Fibroblast of the aortic adventitia (primary cell): ENCODE data around the gene TCF4. TPM values are rescaled to one million over a fixed set of nuclear protein-coding genes. Genes with fewer than 3 reads are reported as not detected.

Source experiments
- DNase-seq: peaks from one replicate; pipeline ENCODE4 v3.0.0-alpha.2; 2010; ENCODE audit warnings: low read depth
- H3K4me3 ChIP-seq: 2 replicates; pipeline ENCODE4 v1.5.1; 2011; ENCODE audit warnings: low read depth, mild to moderate bottlenecking, control low read depth, low read length, moderate library complexity
- total RNA-seq: library from RNA; depleted of rRNA; stranded (reverse); fragments of >200 nt; gene quantifications from 2 replicates; pipeline ENCODE4 v1.2.3, GENCODE V29; 2012; ENCODE audit warnings: low replicate concordance
- TF ChIP-seq, protein P1 (sequence below): IDR thresholded peaks from 2 replicates; pipeline ENCODE4 v1.5.1; 2011; ENCODE audit warnings: mild to moderate bottlenecking, low read length, control low read depth, inconsistent platforms; ENCODE audit not compliant: insufficient read depth

The TCF4 gene
- total RNA-seq, 1 donor = 105 TPM

DNA sequence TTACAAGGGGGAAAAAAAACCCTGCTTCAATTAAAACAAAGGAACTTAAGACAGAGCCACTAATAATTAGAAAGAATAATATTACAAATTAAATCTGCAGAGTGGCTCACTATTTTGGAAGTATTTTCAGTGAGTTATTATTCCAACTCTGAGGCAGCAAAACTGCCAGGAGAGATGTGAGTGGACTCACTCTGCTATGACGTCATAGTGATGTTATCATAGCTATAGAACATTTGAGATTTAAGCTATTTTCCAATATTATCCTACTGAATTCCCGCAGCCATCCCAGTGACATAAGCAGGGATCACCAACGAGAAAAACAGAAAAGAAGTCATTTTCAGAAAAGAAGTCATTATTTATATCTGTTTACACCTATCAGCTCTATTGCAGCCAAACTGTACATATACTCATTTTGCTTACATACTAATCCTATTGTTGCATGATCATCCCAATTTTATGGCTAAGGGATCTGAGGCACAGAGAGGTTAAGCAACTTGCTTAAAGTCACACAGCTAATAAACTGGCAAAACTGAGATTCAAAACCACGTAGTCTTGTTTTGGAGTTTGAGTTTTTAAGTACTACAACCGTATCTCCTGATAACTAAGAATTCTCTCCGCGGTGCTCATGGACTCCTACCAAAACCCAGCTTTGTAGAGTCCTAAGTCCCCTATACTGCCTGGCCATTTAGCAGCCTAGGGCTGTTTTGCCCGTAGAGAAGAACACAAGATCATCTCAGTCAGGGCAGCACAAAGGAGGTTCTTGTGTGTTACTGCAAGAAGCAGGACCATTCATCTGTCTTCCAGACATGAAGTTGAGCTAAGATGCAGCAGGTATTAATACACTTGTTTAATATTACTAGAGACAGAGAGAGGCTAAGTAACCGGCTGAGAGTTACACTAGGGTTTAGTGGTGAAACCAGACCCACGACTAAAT lies 299.8 kb downstream of the TCF4 start:
- H3K4me3 ChIP-seq = no peak overlapping the region
- DNase-seq = no peak
- TF ChIP-seq, protein P1, sequence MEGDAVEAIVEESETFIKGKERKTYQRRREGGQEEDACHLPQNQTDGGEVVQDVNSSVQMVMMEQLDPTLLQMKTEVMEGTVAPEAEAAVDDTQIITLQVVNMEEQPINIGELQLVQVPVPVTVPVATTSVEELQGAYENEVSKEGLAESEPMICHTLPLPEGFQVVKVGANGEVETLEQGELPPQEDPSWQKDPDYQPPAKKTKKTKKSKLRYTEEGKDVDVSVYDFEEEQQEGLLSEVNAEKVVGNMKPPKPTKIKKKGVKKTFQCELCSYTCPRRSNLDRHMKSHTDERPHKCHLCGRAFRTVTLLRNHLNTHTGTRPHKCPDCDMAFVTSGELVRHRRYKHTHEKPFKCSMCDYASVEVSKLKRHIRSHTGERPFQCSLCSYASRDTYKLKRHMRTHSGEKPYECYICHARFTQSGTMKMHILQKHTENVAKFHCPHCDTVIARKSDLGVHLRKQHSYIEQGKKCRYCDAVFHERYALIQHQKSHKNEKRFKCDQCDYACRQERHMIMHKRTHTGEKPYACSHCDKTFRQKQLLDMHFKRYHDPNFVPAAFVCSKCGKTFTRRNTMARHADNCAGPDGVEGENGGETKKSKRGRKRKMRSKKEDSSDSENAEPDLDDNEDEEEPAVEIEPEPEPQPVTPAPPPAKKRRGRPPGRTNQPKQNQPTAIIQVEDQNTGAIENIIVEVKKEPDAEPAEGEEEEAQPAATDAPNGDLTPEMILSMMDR = no peak

DNA sequence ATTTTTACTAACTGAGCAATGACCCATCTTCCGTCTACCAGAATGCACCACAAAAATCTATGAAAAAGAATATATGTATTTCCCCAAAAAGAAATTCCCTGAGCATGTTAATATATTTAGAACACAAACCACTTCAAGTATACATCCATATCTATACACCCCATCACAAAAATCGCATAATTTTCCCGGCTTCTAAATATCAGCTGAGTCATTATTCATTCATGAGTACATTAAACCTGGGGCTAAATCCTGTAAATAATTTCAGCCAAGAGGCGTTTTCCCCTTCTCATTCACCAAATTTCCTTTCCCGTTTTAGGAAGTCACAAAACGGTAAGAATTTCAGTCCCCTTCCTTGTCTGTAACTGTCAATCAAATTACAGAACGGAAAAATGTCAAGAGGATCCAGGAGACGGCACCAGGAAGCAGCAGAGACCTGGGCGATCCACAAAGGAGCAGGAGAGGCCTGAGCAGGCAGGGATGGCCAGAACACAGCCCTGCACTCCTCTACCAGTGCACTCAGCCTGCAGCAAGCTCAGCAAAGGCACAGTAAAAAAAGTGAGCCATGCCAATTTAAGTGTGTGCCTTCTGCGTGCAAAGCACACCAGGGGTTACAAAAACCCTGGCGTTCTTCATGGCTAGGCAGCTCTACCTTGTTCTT lies 300.7 kb downstream of the TCF4 start:
- H3K4me3 ChIP-seq = no peak overlapping the region
- no peak for DNase-seq
- TF ChIP-seq, protein P1 = no peak

DNA sequence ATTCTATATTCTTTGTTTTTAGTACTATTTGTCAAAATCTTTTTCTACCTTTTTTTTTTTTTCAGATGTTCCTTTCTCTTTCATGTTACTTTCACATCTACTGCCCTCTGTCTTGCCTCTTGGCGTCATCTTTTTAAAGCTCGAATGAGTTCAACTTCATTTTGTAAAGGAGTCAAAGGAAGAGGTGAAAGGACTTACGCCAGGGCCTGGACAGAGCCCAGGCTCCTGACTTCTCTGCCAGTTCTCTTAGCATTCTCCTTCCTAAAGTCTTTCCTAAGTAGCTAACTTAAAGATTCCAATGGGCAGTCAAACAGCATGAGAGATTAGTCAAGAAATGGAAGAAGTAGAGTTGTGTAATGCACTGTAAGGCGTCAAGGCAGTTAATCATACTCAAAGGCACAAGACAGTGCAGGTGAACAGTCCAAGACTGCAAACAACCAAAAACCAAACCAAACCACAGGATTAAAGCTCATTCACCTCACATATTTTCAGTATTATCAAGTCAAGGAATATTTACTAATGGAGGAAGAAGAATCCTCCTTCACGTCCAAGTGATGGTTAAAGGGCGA lies 301.7 kb downstream of the TCF4 start:
- DNase-seq = peak; percentile 40
- TF ChIP-seq, protein P1 = no peak
- H3K4me3 ChIP-seq = no peak overlapping the region

DNA sequence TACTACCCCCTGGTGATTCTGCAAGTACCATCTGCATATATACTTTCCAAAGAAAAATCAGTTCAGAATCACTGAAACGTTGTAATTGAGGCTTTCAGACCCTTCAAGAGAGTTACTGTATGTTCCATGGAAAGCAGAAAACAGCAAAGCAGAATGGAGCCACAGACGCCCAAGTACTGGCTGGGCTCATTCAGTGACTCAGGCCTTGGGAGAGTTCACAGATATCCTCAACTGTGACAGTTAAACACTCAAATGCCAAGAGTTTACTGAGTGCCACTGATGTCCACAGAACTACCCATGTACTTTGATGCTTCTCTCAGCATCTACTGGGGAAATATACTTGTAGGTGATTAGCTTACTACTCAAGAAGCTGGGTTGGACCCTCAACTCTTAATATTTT lies 303.4 kb downstream of the TCF4 start:
- no peak overlapping the region for H3K4me3 ChIP-seq
- TF ChIP-seq, protein P1 = no peak
- DNase-seq = no peak

DNA sequence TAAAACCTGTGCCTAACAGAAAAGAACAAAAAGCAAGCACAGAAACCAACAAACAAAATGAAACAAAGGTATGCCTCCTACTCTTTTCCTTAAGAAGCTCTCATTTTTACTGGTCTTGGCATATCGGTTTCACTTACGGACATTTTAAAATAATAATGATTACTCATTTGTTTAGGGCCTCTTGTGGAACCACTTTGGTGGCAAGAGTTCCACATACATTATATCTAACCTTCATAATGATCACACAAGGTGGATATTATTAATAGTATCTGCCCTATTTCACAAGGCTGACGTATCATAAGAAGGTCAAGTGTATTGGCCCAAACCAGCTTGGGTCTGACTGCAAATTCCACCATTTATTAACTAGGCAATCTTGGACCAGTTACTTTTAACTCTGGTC lies 304.7 kb downstream of the TCF4 start:
- TF ChIP-seq, protein P1 = no peak
- no peak overlapping the region for H3K4me3 ChIP-seq

DNA sequence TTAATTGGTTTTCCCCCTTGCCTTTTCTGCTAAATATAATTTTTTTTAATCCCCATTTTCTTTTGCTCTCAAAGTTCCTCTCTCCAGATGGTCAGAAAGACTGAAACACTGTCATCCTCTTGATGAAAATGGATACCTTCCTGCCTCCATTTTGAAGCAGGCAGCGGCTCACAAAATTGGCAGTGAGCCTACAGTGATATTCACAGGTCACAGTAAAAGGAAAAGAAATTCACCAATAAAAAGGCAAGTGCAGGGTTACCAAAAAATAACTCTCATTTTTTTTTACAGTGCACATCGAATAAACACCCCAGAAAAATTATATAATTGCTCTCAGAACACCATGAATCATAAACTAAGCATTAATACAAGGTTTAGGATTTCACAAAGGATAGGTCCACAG lies 307.5 kb downstream of the TCF4 start:
- H3K4me3 ChIP-seq = no peak overlapping the region
- no peak for DNase-seq
- TF ChIP-seq, protein P1 = no peak

More for the DNA sequence above, 304.7 kb downstream of the TCF4 start:
- no peak for DNase-seq
